H9 (cell line): ENCODE results near the gene NUDT8. TPM values are rescaled to one million over a fixed set of nuclear protein-coding genes. Genes with fewer than 3 reads are reported as not detected.

ENCODE experiments used
- DNase-seq: peaks from one replicate; pipeline ENCODE4 v3.0.0-alpha.2; 2017
- H2AFZ ChIP-seq: one replicate; pipeline ENCODE4 v1.6.1; 2013; ENCODE audit warnings: mild to moderate bottlenecking, low read length, control low read depth, moderate library complexity
- H2AK5ac ChIP-seq: 2 replicates; pipeline ENCODE4 v1.6.1; 2013; ENCODE audit warnings: low read length, control low read depth, mixed read lengths; ENCODE audit not compliant: insufficient read length
- H2BK120ac ChIP-seq: one replicate; pipeline ENCODE4 v1.6.1; 2013; ENCODE audit warnings: low read depth, mild to moderate bottlenecking, low read length, control low read depth, inconsistent platforms; ENCODE audit not compliant: poor library complexity, severe bottlenecking
- H2BK12ac ChIP-seq: 2 replicates; pipeline ENCODE4 v1.6.1; 2013; ENCODE audit warnings: low read length, control low read depth, mixed read lengths, low read depth; ENCODE audit not compliant: insufficient read length
- H2BK15ac ChIP-seq: 2 replicates; pipeline ENCODE4 v1.6.1; 2013; ENCODE audit warnings: low read depth, low read length, control low read depth
- H2BK20ac ChIP-seq: one replicate; pipeline ENCODE4 v1.6.1; 2013; ENCODE audit warnings: low read depth, mild to moderate bottlenecking, low read length, control low read depth, inconsistent platforms; ENCODE audit not compliant: poor library complexity, severe bottlenecking
- H2BK5ac ChIP-seq: 2 replicates; pipeline ENCODE4 v1.6.1; 2013; ENCODE audit warnings: low read length, control low read depth, mixed read lengths; ENCODE audit not compliant: insufficient read length
- H3K14ac ChIP-seq: 2 replicates; pipeline ENCODE4 v1.6.1; 2013; ENCODE audit warnings: low read length, control low read depth; ENCODE audit not compliant: insufficient read depth
- H3K18ac ChIP-seq: 2 replicates; pipeline ENCODE4 v1.6.1; 2013; ENCODE audit warnings: low read depth, mild to moderate bottlenecking, mixed read lengths, low read length, control low read depth; ENCODE audit not compliant: insufficient read length
- H3K23ac ChIP-seq: 2 replicates; pipeline ENCODE4 v1.6.1; 2013; ENCODE audit warnings: low read length, control low read depth, mixed read lengths, low read depth; ENCODE audit not compliant: insufficient read length
- H3K23me2 ChIP-seq: 2 replicates; pipeline ENCODE4 v1.6.1; 2013; ENCODE audit warnings: low read depth, mild to moderate bottlenecking, mixed read lengths, low read length, control low read depth; ENCODE audit not compliant: insufficient read length, poor library complexity, severe bottlenecking
- H3K27ac ChIP-seq: 2 replicates; pipeline ENCODE4 v1.5.1; 2013; ENCODE audit warnings: low read length, control low read depth, mixed read lengths, low read depth; ENCODE audit not compliant: insufficient read length
- H3K27me3 ChIP-seq: 2 replicates; pipeline ENCODE4 v1.6.1; 2013; ENCODE audit warnings: low read length, control low read depth, inconsistent platforms; ENCODE audit not compliant: insufficient read depth
- H3K4ac ChIP-seq: 2 replicates; pipeline ENCODE4 v1.6.1; 2013; ENCODE audit warnings: low read depth, mild to moderate bottlenecking, control low read depth, inconsistent platforms, low read length, moderate library complexity
- H3K4me1 ChIP-seq: 2 replicates; pipeline ENCODE4 v1.6.1; 2013; ENCODE audit warnings: low read length, control low read depth, inconsistent platforms; ENCODE audit not compliant: insufficient read depth
- H3K4me2 ChIP-seq: 2 replicates; pipeline ENCODE4 v1.6.1; 2013; ENCODE audit warnings: low read length, control low read depth, mixed read lengths; ENCODE audit not compliant: insufficient read length, insufficient read depth
- H3K56ac ChIP-seq: 2 replicates; pipeline ENCODE4 v1.6.1; 2013; ENCODE audit warnings: low read depth, mild to moderate bottlenecking, mixed read lengths, low read length, control low read depth; ENCODE audit not compliant: insufficient read length
- H3K79me1 ChIP-seq: 2 replicates; pipeline ENCODE4 v1.6.1; 2013; ENCODE audit warnings: low read depth, mild to moderate bottlenecking, moderate library complexity, low read length, control low read depth, inconsistent platforms; ENCODE audit not compliant: insufficient read depth, poor library complexity, severe bottlenecking
- H3K79me2 ChIP-seq: 2 replicates; pipeline ENCODE4 v1.6.1; 2013; ENCODE audit warnings: low read length, control low read depth, inconsistent platforms; ENCODE audit not compliant: insufficient read depth
- H3K9ac ChIP-seq: 2 replicates; pipeline ENCODE4 v1.6.1; 2013; ENCODE audit warnings: low read length, control low read depth, mixed read lengths; ENCODE audit not compliant: insufficient read length; ENCODE audit errors: extremely low read depth
- H3K9me3 ChIP-seq: one replicate; pipeline ENCODE4 v1.6.1; 2013; ENCODE audit warnings: low read depth, low read length, inconsistent platforms; ENCODE audit not compliant: control insufficient read depth
- H3T11ph ChIP-seq: one replicate; pipeline ENCODE4 v1.6.1; 2013; ENCODE audit warnings: mild to moderate bottlenecking, low read length, control low read depth, inconsistent platforms
- H4K20me1 ChIP-seq: one replicate; pipeline ENCODE4 v1.6.1; 2013; ENCODE audit not compliant: control insufficient read depth, insufficient read length, insufficient read depth
- H4K5ac ChIP-seq: 2 replicates; pipeline ENCODE4 v1.6.1; 2013; ENCODE audit warnings: low read depth, mild to moderate bottlenecking, mixed read lengths, low read length, control low read depth; ENCODE audit not compliant: insufficient read length
- H4K8ac ChIP-seq: replicated peaks from 2 replicates; pipeline ENCODE4 v1.6.1; 2013; ENCODE audit warnings: low read length, control low read depth, mixed read lengths, low read depth; ENCODE audit not compliant: insufficient read length
- H4K91ac ChIP-seq: 2 replicates; pipeline ENCODE4 v1.6.1; 2013; ENCODE audit warnings: low read depth, mild to moderate bottlenecking, moderate library complexity, mixed read lengths, low read length, control low read depth; ENCODE audit not compliant: insufficient read length
- H3K27ac Mint-ChIP-seq, 3 experiments: 2 replicates in 2 of 3; 3 replicates in 1 of 3; pipeline ENCODE4 v1.8.0; 2020 to 2021; ENCODE audit warnings: mixed read lengths in 3 of 3, mild to moderate bottlenecking in 1 of 3, moderate library complexity in 1 of 3
- H3K27me3 Mint-ChIP-seq: 2 replicates; pipeline ENCODE4 v1.8.0; 2021; ENCODE audit warnings: low read depth, mild to moderate bottlenecking, moderate library complexity, mixed read lengths
- H3K36me3 Mint-ChIP-seq, 3 experiments: 2 replicates in 2 of 3; 3 replicates in 1 of 3; pipeline ENCODE4 v1.8.0; 2020 to 2021; ENCODE audit warnings: low read depth in 3 of 3, mixed read lengths in 3 of 3; ENCODE audit not compliant: insufficient read depth in 1 of 3
- H3K4me1 Mint-ChIP-seq, 2 experiments: 2 replicates each; pipeline ENCODE4 v1.8.0; 2020; ENCODE audit warnings: mixed read lengths in 2 of 2
- H3K4me3 Mint-ChIP-seq, 2 experiments: 2 replicates in 1 of 2; 3 replicates in 1 of 2; pipeline ENCODE4 v1.8.0; 2020 to 2021; ENCODE audit warnings: mild to moderate bottlenecking in 2 of 2, mixed read lengths in 2 of 2, moderate library complexity in 1 of 2
- H3K9me3 Mint-ChIP-seq, 2 experiments: 2 replicates in 1 of 2; 3 replicates in 1 of 2; pipeline ENCODE4 v1.8.0; 2020; ENCODE audit warnings: mild to moderate bottlenecking in 2 of 2, mixed read lengths in 2 of 2, moderate library complexity in 1 of 2
- CTCF ChIP-seq: fragments of 200-600 bp; sonication (generic); conservative IDR thresholded peaks from 3 replicates; pipeline ENCODE4 v1.8.0; 2021; ENCODE audit warnings: antibody characterized with exemption, mild to moderate bottlenecking
- WGBS: extraction: QIAGEN DNeasy Blood & Tissue Kit; methylation state at CpG from one replicate; pipeline ENCODE4 v1.1.7; 2013; ENCODE audit warnings: missing lambda C conversion rate, low lambda C conversion rate, mixed read lengths; ENCODE audit not compliant: insufficient read length; ENCODE audit errors: extremely low coverage; 5-methylcytosine and 5-hydroxymethylcytosine counted together
- total RNA-seq: library from RNA; stranded (reverse); gene quantifications from 2 replicates; pipeline ENCODE4 v1.2.1, GENCODE V29; 2021

NUDT8 gene
- total RNA-seq, 1 experiment from 2014 or later, result 6.5 TPM

GRCh38 chr11:67651976-67652781 is 22.4 kb upstream of the NUDT8 start:
- Histone ChIP-seq H3K27me3 (no peaks in the 10 kb centered on the region), H3K79me1 (no peaks in the 10 kb centered on the region)

More at GRCh38 chr11:67651976-67652781, 22.4 kb upstream of the NUDT8 start:
- Mint-ChIP-seq H3K27ac (no peak overlapping the region), H3K4me1 (peaks cover 4 to 7% of the 10 kb centered on the region in 2 experiments; a peak in 3 of 4 replicates), H3K36me3 (peaks cover 0 to 11% (median 6%) of the 10 kb centered on the region in 3 experiments; a peak in 3 of 7 replicates), H3K9me3 (peaks cover 20 to 23% of the 10 kb centered on the region in 2 experiments), H3K27me3 (peaks cover 17% of the 10 kb centered on the region), H3K4me3 (no peak overlapping the region)
- Histone ChIP-seq H3K79me2 (no peaks in the 10 kb centered on the region), H4K8ac (no peak overlapping the region), H3K23ac (no peak overlapping the region), H2BK120ac (no peak overlapping the region), H2BK12ac (no peak overlapping the region), H3K27ac (no peak overlapping the region), H4K91ac (no peak overlapping the region), H4K20me1 (no peaks in the 10 kb centered on the region), H2BK5ac (no peak overlapping the region), H4K5ac (no peak overlapping the region), H3K4me2 (no peak overlapping the region), H3T11ph (no peak overlapping the region), H3K14ac (no peak overlapping the region), H3K23me2 (no peaks in the 10 kb centered on the region), H2BK20ac (no peak overlapping the region), H3K4me1 (no peaks in the 10 kb centered on the region), H3K56ac (no peak overlapping the region), H3K9me3 (peaks cover 16% of the 10 kb centered on the region), H2AFZ (no peak overlapping the region), H3K18ac (no peak overlapping the region), H3K9ac (no peak overlapping the region), H2AK5ac (no peak overlapping the region), H2BK15ac (no peak overlapping the region), H3K4ac (no peak overlapping the region)
- WGBS, result no CpG with 5 or more reads among the region's 13 CpGs
- no peak for TF ChIP-seq CTCF
- no peak for DNase-seq
